Left renal cortex interstitium (tissue), 4 donors: ENCODE measurements around the gene ITPKB. TPM values are rescaled to one million over a fixed set of nuclear protein-coding genes. Genes with fewer than 3 reads are reported as not detected.
A peak's percentile ranks its signal among the peaks of the same experiment; 100 is the strongest.
"Not testable (repeated sequence)": the region's sequence is repeated elsewhere in the genome, so short reads cannot be mapped to it uniquely, and the experiment has no call there.

Source experiments
- DNase-seq, 4 donors: peaks; one replicate each; pipeline ENCODE4 v3.0.0-alpha.2; 2013; ENCODE audit warnings: low read depth in 4 of 4, low spot score in 2 of 4, missing footprints in 1 of 4
- polyA plus RNA-seq, 4 donors: library from polyadenylated mRNA; unstranded; fragments of 120-200 nt; gene quantifications; one replicate each; pipeline ENCODE4 v1.2.1, GENCODE V29; 2013; ENCODE audit not compliant: insufficient read length in 4 of 4

Gene ITPKB
- 10 to 100 TPM; 22.4 to 28.6 (median 25.4) TPM for polyA plus RNA-seq

- peak in 2 of 4 donors; percentile 61 to 68 for DNase-seq
These were observed at the start of gene ITPKB for GRCh38 chr1:226738995-226739695. TSS of gene ITPKB (minus strand) at chr1:226739282. CDS start at chr1:226737458, 1,824 bp downstream.

GRCh38 chr1:226787638-226788037 is 48.6 kb upstream of the ITPKB start:
- DNase-seq = no peak

- no peak for DNase-seq
These were observed 48.0 kb upstream of the ITPKB start for GRCh38 chr1:226787071-226787470.

GRCh38 chr1:226786550-226786949 is 47.5 kb upstream of the ITPKB start:
- no peak for DNase-seq

- DNase-seq = no peak
These were observed 46.7 kb upstream of the ITPKB start for GRCh38 chr1:226785805-226786204.

- no peak for DNase-seq
These were observed 45.3 kb upstream of the ITPKB start for GRCh38 chr1:226784081-226785049.

GRCh38 chr1:226782845-226783601 is 43.9 kb upstream of the ITPKB start:
- DNase-seq = no peak

- DNase-seq = no peak
These were observed 43.0 kb upstream of the ITPKB start for GRCh38 chr1:226781937-226782609.

- no peak for DNase-seq
These were observed 40.5 kb upstream of the ITPKB start for GRCh38 chr1:226779561-226779960.

- DNase-seq = peak in 1 of 4 donors; percentile 5
These were observed 39.6 kb upstream of the ITPKB start for GRCh38 chr1:226778657-226779058.

- DNase-seq = no peak
These were observed 37.9 kb upstream of the ITPKB start for GRCh38 chr1:226776975-226777374.

GRCh38 chr1:226776066-226776465 is 37.0 kb upstream of the ITPKB start:
- DNase-seq = no peak

- DNase-seq = no peak
These were observed 33.5 kb upstream of the ITPKB start for GRCh38 chr1:226772446-226773139.

GRCh38 chr1:226767170-226767569 is 28.1 kb upstream of the ITPKB start:
- DNase-seq = not testable (repeated sequence)

GRCh38 chr1:226766565-226766964 is 27.5 kb upstream of the ITPKB start:
- DNase-seq = no peak

- DNase-seq = no peak
These were observed 25.5 kb upstream of the ITPKB start for GRCh38 chr1:226764533-226764932.

- DNase-seq = no peak
These were observed 24.8 kb upstream of the ITPKB start for GRCh38 chr1:226763905-226764264.

GRCh38 chr1:226762988-226763904 is 24.2 kb upstream of the ITPKB start:
- DNase-seq = no peak

- no peak for DNase-seq
These were observed 23.0 kb upstream of the ITPKB start for GRCh38 chr1:226762055-226762454.
